GM21576 (cell line): ENCODE data around the gene POLK.
"Not testable (repeated sequence)": the region's sequence is repeated elsewhere in the genome, so short reads cannot be mapped to it uniquely, and the experiment has no call there.

Experiments used
- ATAC-seq: cut with Tn5 transposase; IDR thresholded peaks from one replicate; pipeline ENCODE4 v1.9.1; 2021; ENCODE audit warnings: mild to moderate bottlenecking, moderate library complexity; ENCODE audit not compliant: unreplicated experiment

The POLK gene

GRCh38 chr5:75511435-75512382, at the start of gene POLK, which contains the start of gene CERT1:
TSS of gene POLK (plus strand) at chr5:75511891.
TSS of gene CERT1 (minus strand) at chr5:75511629. CDS start at chr5:75511207, 422 bp downstream.
- ATAC-seq, result peak; percentile 81

- ATAC-seq, result no peak
These were observed 48.0 kb upstream of the POLK start for GRCh38 chr5:75463726-75464125.

DNA sequence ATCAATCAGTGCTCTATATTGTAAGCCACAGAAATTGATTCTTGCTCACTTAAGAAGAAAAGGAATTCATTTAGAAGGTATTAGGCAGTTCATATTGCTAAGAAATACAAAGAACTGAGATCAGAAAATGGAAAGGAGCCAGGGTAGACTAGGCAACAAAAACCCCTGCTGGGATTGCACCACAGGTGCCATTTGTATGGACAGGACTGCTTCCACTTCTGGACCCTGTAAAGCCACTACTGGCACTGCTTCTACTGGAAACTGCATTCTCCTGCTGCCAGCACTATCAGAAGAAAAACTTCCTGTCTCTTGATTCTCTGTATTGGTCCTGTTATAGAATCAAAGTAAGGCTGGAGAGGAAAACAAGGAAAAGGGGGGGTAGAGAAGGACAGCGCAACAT, 46.2 kb upstream of the POLK start:
- no peak for ATAC-seq

DNA sequence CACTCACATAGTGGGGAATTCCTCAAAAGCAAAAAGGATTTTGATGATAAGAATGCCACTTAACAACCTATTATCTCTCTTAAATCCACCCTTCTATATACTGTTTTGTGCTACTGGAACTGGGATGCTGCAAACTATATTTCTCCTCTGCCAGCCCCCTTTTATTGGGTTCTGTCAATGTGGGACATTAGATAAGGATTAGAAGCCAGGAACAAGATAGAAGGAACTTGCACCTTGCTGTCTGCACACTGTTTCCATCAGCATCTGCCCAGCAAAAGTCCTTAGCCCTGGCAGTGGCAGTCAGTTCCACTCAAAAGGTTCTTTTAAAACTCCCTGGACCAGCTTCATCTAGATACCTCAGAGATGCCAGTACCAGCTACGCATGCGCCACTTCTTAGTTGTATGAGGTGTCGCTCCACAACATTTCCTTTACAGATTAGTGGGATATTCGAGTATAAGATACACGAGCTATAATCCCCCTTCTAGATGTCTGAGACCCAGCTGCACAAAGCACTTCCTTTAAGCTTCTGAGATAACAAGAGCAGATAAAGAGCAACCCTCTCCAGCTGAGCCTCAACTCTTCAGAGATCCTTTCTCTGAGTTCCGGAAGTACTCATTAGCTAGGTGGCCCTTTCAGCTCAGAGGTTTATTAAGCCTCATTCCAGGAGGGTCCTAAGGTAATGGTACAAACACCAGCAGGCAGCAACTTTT, 45.5 kb upstream of the POLK start:
- ATAC-seq, result no peak

GRCh38 chr5:75468593-75468992, 43.1 kb upstream of the POLK start:
- no peak for ATAC-seq

DNA sequence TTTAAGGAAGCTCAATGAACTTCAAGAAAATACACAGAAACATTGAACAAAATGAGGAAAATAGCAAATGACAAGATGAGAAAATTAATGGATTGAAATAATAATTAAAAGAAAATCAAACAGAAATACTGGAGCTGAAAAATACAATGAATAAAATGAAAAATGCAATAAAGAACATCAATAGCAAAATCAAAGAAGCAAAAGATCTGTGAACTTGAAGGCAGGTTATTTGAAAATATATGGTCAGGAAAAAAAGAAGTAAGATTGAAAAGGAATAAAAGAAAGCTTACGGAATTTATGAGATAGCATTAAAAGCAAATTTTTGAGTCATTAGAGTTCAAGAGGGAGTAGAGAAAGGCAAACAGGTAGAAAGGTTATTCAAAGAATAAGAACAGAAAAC, 42.7 kb upstream of the POLK start:
- ATAC-seq, result no peak

DNA sequence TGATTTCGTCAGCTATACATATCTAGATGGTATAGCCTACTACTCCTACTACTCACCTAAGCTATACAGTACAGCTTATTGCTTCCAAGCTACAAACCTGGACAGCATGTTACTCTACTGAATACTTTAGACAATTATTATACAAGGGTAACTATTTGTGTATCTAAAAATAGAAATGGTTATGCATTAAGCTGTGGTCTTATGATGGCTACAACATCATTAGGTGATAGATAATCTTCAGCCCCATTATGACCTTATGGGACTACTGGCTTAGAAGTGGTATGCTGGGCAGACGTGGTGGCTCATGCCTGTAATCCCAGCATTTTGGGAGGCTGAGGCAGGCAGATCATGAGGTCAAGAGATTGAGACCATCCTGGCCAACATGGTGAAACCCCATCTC, 40.5 kb upstream of the POLK start:
- ATAC-seq, result no peak

GRCh38 chr5:75472973-75473372, 38.7 kb upstream of the POLK start:
- no peak for ATAC-seq

GRCh38 chr5:75473463-75473862, 38.2 kb upstream of the POLK start:
- ATAC-seq, result no peak

- no peak for ATAC-seq
These were observed 36.3 kb upstream of the POLK start for GRCh38 chr5:75475364-75475763.

DNA sequence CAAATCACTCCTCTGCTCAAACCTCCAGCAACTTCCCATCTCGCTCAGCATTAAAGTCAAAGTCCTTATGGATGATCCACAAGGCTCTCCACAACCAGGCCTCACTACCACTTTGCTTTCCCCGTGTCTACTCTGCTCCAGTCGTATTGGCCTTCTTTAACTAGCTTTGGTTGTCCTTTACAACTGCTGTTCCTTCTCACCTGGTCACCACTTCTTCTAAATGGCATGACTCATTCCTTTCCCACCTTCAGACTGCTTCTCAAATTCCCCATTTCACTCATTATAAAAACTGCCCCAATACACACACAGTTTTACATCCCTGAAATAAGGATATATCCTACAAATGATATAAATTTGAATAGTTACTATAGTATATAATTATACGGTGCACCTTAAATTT, 30.7 kb upstream of the POLK start:
- no peak for ATAC-seq

DNA sequence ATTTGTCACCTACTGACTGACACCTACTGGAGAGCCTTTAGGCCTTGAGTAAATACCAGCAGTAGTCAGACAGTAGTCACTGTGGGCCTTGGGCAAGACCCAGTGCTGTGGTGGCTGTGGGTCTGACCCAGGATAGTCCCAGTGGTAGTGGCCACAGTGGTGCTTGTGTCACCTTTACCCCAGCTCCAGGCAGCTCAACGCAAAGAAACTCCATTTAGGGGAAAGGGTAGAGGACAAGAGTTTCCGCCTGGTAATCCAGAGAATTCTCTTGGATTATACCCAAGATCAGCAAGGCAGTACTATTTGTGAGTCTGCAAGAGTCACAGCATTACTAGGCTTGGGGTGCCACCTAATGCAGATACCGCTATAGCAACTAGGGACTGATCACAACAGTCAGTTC, 29.2 kb upstream of the POLK start:
- no peak for ATAC-seq

DNA sequence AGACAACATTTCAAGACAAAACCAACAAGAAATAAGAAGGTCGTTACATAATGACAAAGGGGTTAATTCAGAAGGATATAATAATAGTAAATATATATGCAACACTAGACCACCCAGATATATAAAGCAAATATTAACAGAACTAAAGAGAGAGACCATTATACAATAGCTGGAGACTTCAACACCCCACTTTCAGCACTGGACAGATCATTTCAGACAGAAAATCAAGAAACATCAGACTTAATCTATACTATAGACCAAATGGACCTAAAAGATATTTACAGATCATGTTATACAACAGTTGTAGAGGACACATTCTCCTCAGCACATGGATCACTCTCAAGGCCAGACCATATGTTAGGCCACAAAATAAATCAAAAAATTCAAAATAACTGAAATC, 27.1 kb upstream of the POLK start:
- no peak for ATAC-seq

DNA sequence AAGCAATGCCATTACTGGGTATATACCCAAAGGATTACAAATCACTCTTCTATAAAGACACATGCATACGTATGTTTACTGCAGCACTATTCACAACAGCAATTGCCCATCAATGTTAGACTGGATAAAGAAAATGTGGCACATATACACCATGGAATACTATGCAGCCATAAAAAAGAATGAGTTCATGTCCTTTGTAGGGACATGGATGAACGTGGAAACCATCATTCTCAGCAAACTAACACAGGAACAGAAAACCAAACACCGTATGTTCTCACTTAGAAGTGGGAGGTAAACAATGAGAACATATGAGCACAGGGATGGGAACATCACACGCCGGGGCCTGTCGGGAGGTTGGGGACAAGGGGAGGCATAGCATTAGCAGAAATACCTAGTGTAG, 21.8 kb upstream of the POLK start:
- ATAC-seq, result not testable (repeated sequence)

DNA sequence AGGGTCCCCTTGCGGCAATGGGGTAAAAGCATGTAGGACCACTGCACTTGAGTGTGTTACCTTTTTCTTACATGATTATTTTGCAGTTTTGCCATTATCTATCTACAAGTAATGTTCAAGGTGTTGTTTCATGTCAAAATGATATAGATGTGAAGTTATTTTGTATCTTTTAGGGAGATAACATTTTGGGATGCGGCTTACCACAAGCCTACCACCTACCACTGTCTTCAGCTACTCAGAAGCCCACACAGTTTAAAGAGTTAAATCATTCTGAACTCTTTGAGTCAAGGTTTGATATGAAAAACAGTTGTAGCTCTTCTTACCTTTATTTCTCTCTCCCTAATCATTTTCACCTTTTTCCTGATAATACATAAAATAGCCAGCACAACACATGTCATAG, 20.1 kb upstream of the POLK start:
- no peak for ATAC-seq

- no peak for ATAC-seq
These were observed 15.7 kb upstream of the POLK start for GRCh38 chr5:75496026-75496425.

- ATAC-seq, result no peak
These were observed 13.4 kb upstream of the POLK start for GRCh38 chr5:75498208-75498777.

DNA sequence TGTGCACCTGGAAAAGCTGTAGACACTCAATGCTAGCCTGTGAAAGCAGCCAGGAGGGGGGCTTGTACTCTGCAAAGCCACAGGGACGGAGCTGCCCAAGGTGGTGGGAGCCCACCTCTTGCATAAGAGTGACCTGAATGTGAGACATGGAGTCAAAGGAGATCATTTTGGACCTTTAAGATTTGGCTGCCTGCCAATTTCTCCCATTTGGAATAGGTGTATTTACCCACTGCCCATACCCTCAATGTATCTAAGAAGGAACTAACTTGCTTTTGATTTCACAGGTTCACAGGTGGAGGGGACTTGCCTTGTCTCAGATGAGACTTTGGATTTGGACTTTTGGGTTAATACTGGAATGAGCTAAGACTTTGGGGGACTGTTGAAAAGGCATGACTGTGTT, 12.8 kb upstream of the POLK start:
- ATAC-seq, result not testable (repeated sequence)

DNA sequence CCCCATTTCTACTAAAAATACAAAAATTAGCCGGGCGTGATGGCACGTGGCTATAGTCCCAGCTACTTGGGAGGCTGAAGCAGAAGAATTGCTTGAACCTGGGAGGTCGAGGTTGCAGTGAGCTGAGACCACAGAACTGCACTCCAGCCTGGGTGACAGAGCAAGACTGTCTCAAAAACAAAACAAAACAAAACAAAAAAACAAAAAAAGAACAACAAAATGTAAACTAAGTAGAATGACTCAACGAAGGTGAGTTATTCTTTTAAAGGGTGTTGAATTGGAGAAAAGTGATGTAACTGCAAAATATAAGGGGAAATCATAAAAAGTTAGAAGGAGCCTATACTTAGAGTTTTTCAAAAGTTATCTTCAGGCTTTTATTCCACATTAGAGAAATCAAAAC, 6.6 kb upstream of the POLK start:
- not testable (repeated sequence) for ATAC-seq

- no peak for ATAC-seq
These were observed 3.9 kb upstream of the POLK start for GRCh38 chr5:75507841-75508240.

DNA sequence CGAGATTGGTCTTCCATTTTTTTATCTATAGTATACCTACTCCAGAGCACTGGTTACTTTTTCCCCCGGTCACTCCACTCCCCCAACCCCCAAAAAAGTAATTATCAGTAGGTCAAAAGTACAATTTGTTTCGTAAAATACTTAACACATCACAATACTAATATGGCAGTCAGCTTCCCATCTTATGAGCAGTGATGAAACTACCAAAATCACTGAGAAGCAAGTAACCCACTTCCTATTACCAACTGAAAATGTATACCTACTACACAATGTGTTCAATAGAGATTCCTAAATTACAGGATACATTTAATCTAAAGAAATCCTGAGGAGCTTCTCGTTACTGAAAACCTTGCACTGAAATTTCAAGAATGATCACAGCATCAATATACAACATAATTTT, 2.1 kb upstream of the POLK start:
- ATAC-seq, result no peak

- no peak for ATAC-seq
These were observed 1.7 kb upstream of the POLK start for GRCh38 chr5:75509956-75510355.
